DND-41 (cell line): ENCODE measurements around the gene RPUSD1.

Source experiments
- ATAC-seq: fragments of 200-7000 bp; cut with Tn5 transposase; 3 replicates; pipeline ENCODE4 v1.9.1; 2021; ENCODE audit warnings: low read depth; ENCODE audit not compliant: insufficient read depth
- DNase-seq: peaks from one replicate; pipeline ENCODE4 v3.0.0-alpha.2; 2020
- H2AFZ ChIP-seq: 2 replicates; pipeline ENCODE4 v1.6.0; 2012; ENCODE audit warnings: low read depth, low read length
- H3K27ac ChIP-seq: 2 replicates; pipeline ENCODE4 v1.5.1; 2012; ENCODE audit warnings: low read length, inconsistent platforms
- H3K27me3 ChIP-seq: fragments of 200-600 bp; sonication (generic); 2 replicates; pipeline ENCODE4 v1.6.0; 2012; ENCODE audit warnings: low read length, mild to moderate bottlenecking, inconsistent platforms; ENCODE audit not compliant: insufficient read depth, poor library complexity
- H3K36me3 ChIP-seq: 2 replicates; pipeline ENCODE4 v1.5.1; 2012; ENCODE audit warnings: low read length, inconsistent platforms; ENCODE audit not compliant: insufficient read depth
- H3K4me1 ChIP-seq: 2 replicates; pipeline ENCODE4 v1.5.1; 2012; ENCODE audit warnings: mild to moderate bottlenecking, low read length; ENCODE audit not compliant: insufficient read depth
- H3K4me2 ChIP-seq: 2 replicates; pipeline ENCODE4 v1.6.0; 2012; ENCODE audit warnings: mild to moderate bottlenecking, moderate library complexity, low read length, inconsistent platforms; ENCODE audit not compliant: insufficient read depth
- H3K4me3 ChIP-seq, 2 experiments: fragments of 200-600 bp in 1 of 2; shearing (Covaris generic) in 1 of 2; 2 replicates each; pipeline ENCODE4 v1.5.1; 2012 to 2016; ENCODE audit warnings: inconsistent platforms in 2 of 2, low read length in 2 of 2, mild to moderate bottlenecking in 2 of 2, low read depth in 1 of 2, moderate library complexity in 1 of 2
- H3K79me2 ChIP-seq: 2 replicates; pipeline ENCODE4 v1.6.0; 2012; ENCODE audit warnings: low read length, inconsistent platforms; ENCODE audit not compliant: insufficient read depth
- H3K9ac ChIP-seq: 2 replicates; pipeline ENCODE4 v1.6.0; 2012; ENCODE audit warnings: low read depth, mild to moderate bottlenecking, inconsistent platforms, low read length, moderate library complexity
- H3K9me3 ChIP-seq: 2 replicates; pipeline ENCODE4 v1.5.1; 2012; ENCODE audit warnings: low read length, moderate library complexity, mild to moderate bottlenecking, inconsistent platforms; ENCODE audit not compliant: insufficient read depth, severe bottlenecking
- H4K20me1 ChIP-seq: 2 replicates; pipeline ENCODE4 v1.6.0; 2012; ENCODE audit warnings: low read length; ENCODE audit not compliant: insufficient read depth
- CTCF ChIP-seq: IDR thresholded peaks from 2 replicates; pipeline ENCODE4 v1.5.1; 2012; ENCODE audit warnings: borderline replicate concordance, low read length, moderate library complexity, mild to moderate bottlenecking; ENCODE audit not compliant: poor library complexity, severe bottlenecking; ENCODE audit errors: extremely low read depth
- EZH2 ChIP-seq: IDR thresholded peaks from 3 replicates; pipeline ENCODE4 v1.6.1; 2012; ENCODE audit warnings: borderline replicate concordance, low read depth, mild to moderate bottlenecking, moderate library complexity, low read length, inconsistent platforms; ENCODE audit not compliant: severe bottlenecking

RPUSD1 gene

GRCh38 chr16:762595-763268 is 25.4 kb downstream of the RPUSD1 start:
- TF ChIP-seq EZH2: no peak
- TF ChIP-seq CTCF: no peak
- H3K4me3 ChIP-seq: no peak overlapping the region

GRCh38 chr16:761625-762513 is 26.3 kb downstream of the RPUSD1 start:
- no peak overlapping the region for H3K9ac ChIP-seq

More at GRCh38 chr16:762595-763268, 25.4 kb downstream of the RPUSD1 start:
- Histone ChIP-seq H3K9ac (no peak overlapping the region), H4K20me1 (no peaks in the 10 kb centered on the region; the same call in 1 of the 2 replicates), H3K27ac (no peak overlapping the region), H3K4me2 (no peak overlapping the region), H3K27me3 (no peaks in the 10 kb centered on the region), H3K79me2 (no peaks in the 10 kb centered on the region), H3K36me3 (no peaks in the 10 kb centered on the region), H3K9me3 (no peaks in the 10 kb centered on the region), H2AFZ (no peak overlapping the region), H3K4me1 (no peaks in the 10 kb centered on the region)
- no peak for ATAC-seq
- DNase-seq: no peak

GRCh38 chr16:760545-761343 is 27.4 kb downstream of the RPUSD1 start, which contains the start of gene MSLN:
TSS of gene MSLN (plus strand) at chr16:760734. CDS start at chr16:762681, 1,947 bp downstream.
- H3K4me2 ChIP-seq: no peak within 1 kb of the TSS
- no peak within 1 kb of the TSS for H3K4me3 ChIP-seq
- no peaks in the 10 kb centered on the region for H3K36me3 ChIP-seq
- H3K4me1 ChIP-seq: no peaks in the 10 kb centered on the region
- H2AFZ ChIP-seq: no peak within 1 kb of the TSS
- DNase-seq: no peak
- no peaks in the 10 kb centered on the region for H3K9me3 ChIP-seq
- TF ChIP-seq EZH2: no peak
- TF ChIP-seq CTCF: no peak
- H4K20me1 ChIP-seq: no peaks in the 10 kb centered on the region; the same call in 1 of the 2 replicates
- H3K79me2 ChIP-seq: no peaks in the 10 kb centered on the region
- H3K27ac ChIP-seq: no peak within 1 kb of the TSS
- ATAC-seq: no peak
- H3K9ac ChIP-seq: no peak within 1 kb of the TSS
- no peaks in the 10 kb centered on the region for H3K27me3 ChIP-seq

More at GRCh38 chr16:761625-762513, 26.3 kb downstream of the RPUSD1 start:
- Histone ChIP-seq H3K36me3 (no peaks in the 10 kb centered on the region), H2AFZ (no peak overlapping the region), H3K9me3 (no peaks in the 10 kb centered on the region), H3K27ac (no peak overlapping the region), H3K4me3 (no peak overlapping the region), H4K20me1 (no peaks in the 10 kb centered on the region; the same call in 1 of the 2 replicates), H3K4me1 (no peaks in the 10 kb centered on the region), H3K4me2 (no peak overlapping the region), H3K27me3 (no peaks in the 10 kb centered on the region), H3K79me2 (no peaks in the 10 kb centered on the region)
- TF ChIP-seq CTCF (no peak), EZH2 (no peak)
- DNase-seq (no peak), ATAC-seq (no peak)
